Testis (tissue), 2 donors: Measurements from ENCODE around the gene RPAP2.

Experiments
- CTCF ChIP-seq, 3 experiments: fragments of 450-650 bp in 2 of 3; fragments of 200-600 bp in 1 of 3; sonication (generic) in 1 of 3; IDR thresholded peaks; one replicate each; pipeline ENCODE4 v1.5.1; 2016 to 2019; ENCODE audit warnings: antibody characterized with exemption in 3 of 3, mild to moderate bottlenecking in 2 of 3, moderate library complexity in 1 of 3
- POLR2A ChIP-seq: fragments of 450-650 bp; IDR thresholded peaks from one replicate; pipeline ENCODE4 v1.6.1; 2017; ENCODE audit warnings: antibody characterized with exemption, mild to moderate bottlenecking, moderate library complexity

- TF ChIP-seq POLR2A, result no peak
- no peak for TF ChIP-seq CTCF (IDR thresholded peaks at IDR 0.05)
Measured at GRCh38 chr1:92273039-92273438, 25.8 kb upstream of the RPAP2 start.
